ENCODE measurements around the gene PHLPP1.

GRCh38 chr18:62741118-62741566 lies 25.8 kb downstream of the PHLPP1 start:
- TF ChIP-seq FOS (IDR thresholded peaks at IDR 0.05; ENCODE audit: low read depth, low read length) (no peak), POLR2A (IDR thresholded peaks at IDR 0.05; ENCODE audit: low read depth, low read length) (no peak), CTCF (conservative IDR thresholded peaks at IDR 0.05; ENCODE audit: low read depth, low read length) (no peak), USF2 (IDR thresholded peaks at IDR 0.05; ENCODE audit: low read depth, low read length) (no peak), RCOR1 (IDR thresholded peaks at IDR 0.05; ENCODE audit: insufficient replicate concordance, low read length) (no peak), SMC3 (IDR thresholded peaks at IDR 0.05; ENCODE audit: low read depth, low read length) (no peak), MAZ (IDR thresholded peaks at IDR 0.05; ENCODE audit: borderline replicate concordance, low read depth, low read length) (no peak), NFE2L2 (IDR thresholded peaks at IDR 0.05; ENCODE audit: low read depth, low read length) (no peak), RAD21 (IDR thresholded peaks at IDR 0.05; ENCODE audit: low read length) (no peak), MXI1 (IDR thresholded peaks at IDR 0.05; ENCODE audit: borderline replicate concordance, low read depth, low read length) (no peak), CEBPB (IDR thresholded peaks at IDR 0.05; ENCODE audit: low read depth, low read length) (no peak)

All from IMR-90 (cell line).